OCI-LY1 (cell line): Measurements from ENCODE around the gene MTMR2.

Source experiments
- H2AFZ ChIP-seq: fragments of 200-600 bp; sonication (generic), shearing (Covaris generic); 2 replicates; pipeline ENCODE4 v1.6.0; 2014; ENCODE audit warnings: antibody characterized with exemption, mild to moderate bottlenecking, low read length
- H3F3A ChIP-seq: fragments of 200-600 bp; sonication (generic), shearing (Covaris generic); 2 replicates; pipeline ENCODE4 v1.6.0; 2014; ENCODE audit warnings: mild to moderate bottlenecking, antibody characterized with exemption, low read length, moderate library complexity; ENCODE audit not compliant: insufficient read depth
- H3K27ac ChIP-seq: fragments of 200-600 bp; sonication (generic); 2 replicates; pipeline ENCODE4 v1.5.1; 2014; ENCODE audit warnings: low read length, mixed run types, mild to moderate bottlenecking, low read depth; ENCODE audit not compliant: poor library complexity, severe bottlenecking
- H3K27me3 ChIP-seq: fragments of 200-600 bp; sonication (generic); 2 replicates; pipeline ENCODE4 v1.6.0; 2014; ENCODE audit warnings: antibody characterized with exemption, mild to moderate bottlenecking, low read length, moderate library complexity; ENCODE audit not compliant: insufficient read depth
- H3K36me3 ChIP-seq: fragments of 200-600 bp; sonication (generic); 2 replicates; pipeline ENCODE4 v1.6.1; 2014; ENCODE audit warnings: mild to moderate bottlenecking, antibody characterized with exemption, low read length, moderate library complexity, mixed read lengths; ENCODE audit not compliant: insufficient read depth
- H3K4me1 ChIP-seq: fragments of 200-600 bp; sonication (generic); 2 replicates; pipeline ENCODE4 v1.5.1; 2014; ENCODE audit warnings: mild to moderate bottlenecking, low read length, moderate library complexity; ENCODE audit not compliant: insufficient read depth, severe bottlenecking
- H3K4me2 ChIP-seq: fragments of 200-600 bp; sonication (generic), shearing (Covaris generic); 2 replicates; pipeline ENCODE4 v1.6.1; 2014; ENCODE audit warnings: low read length
- H3K4me3 ChIP-seq: fragments of 200-600 bp; sonication (generic); 2 replicates; pipeline ENCODE4 v1.5.1; 2014; ENCODE audit warnings: low read length, low read depth, mild to moderate bottlenecking, mixed read lengths; ENCODE audit not compliant: poor library complexity, severe bottlenecking
- H3K79me2 ChIP-seq: fragments of 200-600 bp; shearing (Covaris generic); 2 replicates; pipeline ENCODE4 v1.6.1; 2016; ENCODE audit warnings: mixed run types, low read length, mixed read lengths; ENCODE audit not compliant: insufficient read depth
- H3K9ac ChIP-seq: fragments of 200-600 bp; sonication (generic), shearing (Covaris generic); 2 replicates; pipeline ENCODE4 v1.6.1; 2014; ENCODE audit warnings: mild to moderate bottlenecking, low read length, mixed read lengths
- H3K9me2 ChIP-seq: fragments of 200-600 bp; sonication (generic), shearing (Covaris generic); 2 replicates; pipeline ENCODE4 v1.6.1; 2014; ENCODE audit warnings: low read depth, mild to moderate bottlenecking, low read length, mixed read lengths
- H3K9me3 ChIP-seq: fragments of 200-600 bp; shearing (Covaris generic); 2 replicates; pipeline ENCODE4 v1.6.1; 2014; ENCODE audit warnings: low read length, mixed read lengths
- H4K20me1 ChIP-seq: fragments of 200-600 bp; sonication (generic), shearing (Covaris generic); 2 replicates; pipeline ENCODE4 v1.6.0; 2016; ENCODE audit warnings: mild to moderate bottlenecking, low read length; ENCODE audit not compliant: insufficient read depth
- EZH2 ChIP-seq: fragments of 200-600 bp; sonication (generic), shearing (Covaris generic); IDR thresholded peaks from 2 replicates; pipeline ENCODE4 v1.8.0; 2017; ENCODE audit warnings: borderline replicate concordance, mixed run types, mild to moderate bottlenecking, antibody characterized with exemption, low read length, moderate library complexity, mixed read lengths
- TF ChIP-seq, protein P1 (sequence below): fragments of 200-600 bp; sonication (generic), shearing (Covaris generic); IDR thresholded peaks from 2 replicates; pipeline ENCODE4 v1.5.1; 2017; ENCODE audit warnings: mild to moderate bottlenecking, antibody characterized with exemption, low read length, moderate library complexity, mixed read lengths

Gene MTMR2

GRCh38 chr11:95964281-95964680 lies 40.4 kb upstream of the MTMR2 start:
- Histone ChIP-seq H3F3A (no peaks in the 10 kb centered on the region), H3K9me2 (no peaks in the 10 kb centered on the region), H3K27ac (no peak overlapping the region), H3K27me3 (no peaks in the 10 kb centered on the region), H2AFZ (no peak overlapping the region), H3K4me1 (no peaks in the 10 kb centered on the region), H3K4me2 (no peak overlapping the region), H3K9me3 (no peaks in the 10 kb centered on the region), H4K20me1 (no peaks in the 10 kb centered on the region), H3K36me3 (no peaks in the 10 kb centered on the region), H3K79me2 (no peaks in the 10 kb centered on the region), H3K4me3 (no peak overlapping the region), H3K9ac (no peak overlapping the region)
- TF ChIP-seq, protein P1, sequence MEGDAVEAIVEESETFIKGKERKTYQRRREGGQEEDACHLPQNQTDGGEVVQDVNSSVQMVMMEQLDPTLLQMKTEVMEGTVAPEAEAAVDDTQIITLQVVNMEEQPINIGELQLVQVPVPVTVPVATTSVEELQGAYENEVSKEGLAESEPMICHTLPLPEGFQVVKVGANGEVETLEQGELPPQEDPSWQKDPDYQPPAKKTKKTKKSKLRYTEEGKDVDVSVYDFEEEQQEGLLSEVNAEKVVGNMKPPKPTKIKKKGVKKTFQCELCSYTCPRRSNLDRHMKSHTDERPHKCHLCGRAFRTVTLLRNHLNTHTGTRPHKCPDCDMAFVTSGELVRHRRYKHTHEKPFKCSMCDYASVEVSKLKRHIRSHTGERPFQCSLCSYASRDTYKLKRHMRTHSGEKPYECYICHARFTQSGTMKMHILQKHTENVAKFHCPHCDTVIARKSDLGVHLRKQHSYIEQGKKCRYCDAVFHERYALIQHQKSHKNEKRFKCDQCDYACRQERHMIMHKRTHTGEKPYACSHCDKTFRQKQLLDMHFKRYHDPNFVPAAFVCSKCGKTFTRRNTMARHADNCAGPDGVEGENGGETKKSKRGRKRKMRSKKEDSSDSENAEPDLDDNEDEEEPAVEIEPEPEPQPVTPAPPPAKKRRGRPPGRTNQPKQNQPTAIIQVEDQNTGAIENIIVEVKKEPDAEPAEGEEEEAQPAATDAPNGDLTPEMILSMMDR: no peak
- TF ChIP-seq EZH2: no peak

- TF ChIP-seq EZH2: no peak
- TF ChIP-seq, protein P1: no peak
- H3K27me3 ChIP-seq: no peaks in the 10 kb centered on the region
- no peak overlapping the region for H3K27ac ChIP-seq
- H3K4me1 ChIP-seq: no peaks in the 10 kb centered on the region
- H2AFZ ChIP-seq: no peak overlapping the region
- no peaks in the 10 kb centered on the region for H3K9me3 ChIP-seq
- no peak overlapping the region for H3K9ac ChIP-seq
- no peaks in the 10 kb centered on the region for H4K20me1 ChIP-seq
- no peak overlapping the region for H3K4me2 ChIP-seq
- no peaks in the 10 kb centered on the region for H3F3A ChIP-seq
- H3K4me3 ChIP-seq: no peak overlapping the region
- no peaks in the 10 kb centered on the region for H3K79me2 ChIP-seq
- no peaks in the 10 kb centered on the region for H3K36me3 ChIP-seq
- no peaks in the 10 kb centered on the region for H3K9me2 ChIP-seq
Measured at GRCh38 chr11:95961758-95962157, 37.9 kb upstream of the MTMR2 start.

DNA sequence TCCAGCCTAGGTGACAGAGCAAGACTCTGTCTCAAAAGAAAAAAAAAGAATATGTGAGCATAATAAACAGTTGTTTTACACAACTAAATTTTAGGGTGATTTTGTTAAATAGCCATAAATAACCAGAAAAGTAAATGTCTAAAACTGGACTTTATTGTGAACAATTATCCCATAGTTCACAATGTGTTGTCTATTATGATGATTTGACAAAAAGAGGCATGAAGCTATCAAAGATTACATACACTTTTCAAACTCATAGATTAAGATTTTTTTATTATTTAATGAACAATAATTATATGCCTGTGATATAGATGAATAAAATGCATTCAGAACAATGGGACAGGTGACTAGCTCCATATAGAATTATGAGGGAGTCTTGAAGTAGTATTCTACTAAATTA lies 27.0 kb upstream of the MTMR2 start:
- no peaks in the 10 kb centered on the region for H3K79me2 ChIP-seq
- no peak for TF ChIP-seq EZH2
- TF ChIP-seq, protein P1: no peak
- no peak overlapping the region for H3K9ac ChIP-seq
- no peaks in the 10 kb centered on the region for H3K4me1 ChIP-seq
- H4K20me1 ChIP-seq: no peaks in the 10 kb centered on the region
- no peaks in the 10 kb centered on the region for H3K27me3 ChIP-seq
- no peaks in the 10 kb centered on the region for H3K36me3 ChIP-seq
- peaks cover 1% of the 10 kb centered on the region; the same call in 1 of the 2 replicates for H3K9me3 ChIP-seq
- no peaks in the 10 kb centered on the region for H3K9me2 ChIP-seq
- H3F3A ChIP-seq: no peaks in the 10 kb centered on the region
- H3K4me3 ChIP-seq: no peak overlapping the region
- H3K27ac ChIP-seq: no peak overlapping the region
- no peak overlapping the region for H3K4me2 ChIP-seq
- no peak overlapping the region for H2AFZ ChIP-seq
